ENCODE results near the gene MGMT. TPM values are rescaled to one million over a fixed set of nuclear protein-coding genes. Genes with fewer than 3 reads are reported as not detected.

MGMT gene
- total RNA-seq, 1 donor from 2014 or later = 20.8 TPM

- Mint-ChIP-seq H3K27me3 (ENCODE audit: unreplicated experiment) (no peaks in the 10 kb centered on the region), H3K4me3 (ENCODE audit: unreplicated experiment) (no peak overlapping the region), H3K36me3 (ENCODE audit: unreplicated experiment) (no peaks in the 10 kb centered on the region), H3K9me3 (ENCODE audit: unreplicated experiment) (peaks cover 3% of the 10 kb centered on the region), H3K27ac (ENCODE audit: unreplicated experiment) (no peak overlapping the region), H3K4me1 (ENCODE audit: unreplicated experiment) (no peaks in the 10 kb centered on the region)
- no peak for TF ChIP-seq CTCF (IDR thresholded peaks at IDR 0.05)
- DNase-seq (ENCODE audit: extremely low spot score, unreplicated experiment) = peak; percentile 73
Measured at GRCh38 chr10:129511758-129512157, 44.7 kb downstream of the MGMT start.

- Mint-ChIP-seq H3K36me3 (ENCODE audit: unreplicated experiment) (no peaks in the 10 kb centered on the region), H3K4me3 (ENCODE audit: unreplicated experiment) (no peak overlapping the region), H3K27me3 (ENCODE audit: unreplicated experiment) (no peaks in the 10 kb centered on the region), H3K27ac (ENCODE audit: unreplicated experiment) (no peak overlapping the region), H3K9me3 (ENCODE audit: unreplicated experiment) (no peaks in the 10 kb centered on the region), H3K4me1 (ENCODE audit: unreplicated experiment) (no peaks in the 10 kb centered on the region)
- TF ChIP-seq CTCF (IDR thresholded peaks at IDR 0.05) = no peak
- peak; percentile 57 for DNase-seq (ENCODE audit: extremely low spot score, unreplicated experiment)
Measured at GRCh38 chr10:129513312-129513711, 46.3 kb downstream of the MGMT start.

GRCh38 chr10:129514568-129515451 is 47.8 kb downstream of the MGMT start:
- TF ChIP-seq CTCF (IDR thresholded peaks at IDR 0.05) = no peak
- Mint-ChIP-seq H3K9me3 (ENCODE audit: unreplicated experiment) (no peaks in the 10 kb centered on the region), H3K27ac (ENCODE audit: unreplicated experiment) (no peak overlapping the region), H3K27me3 (ENCODE audit: unreplicated experiment) (no peaks in the 10 kb centered on the region), H3K4me3 (ENCODE audit: unreplicated experiment) (no peak overlapping the region), H3K4me1 (ENCODE audit: unreplicated experiment) (no peaks in the 10 kb centered on the region), H3K36me3 (ENCODE audit: unreplicated experiment) (peaks cover 2% of the 10 kb centered on the region)
- peak; percentile 62 for DNase-seq (ENCODE audit: extremely low spot score, unreplicated experiment)

GRCh38 chr10:129516846-129517679 is 50.0 kb downstream of the MGMT start:
- peaks cover 2% of the 10 kb centered on the region for H3K36me3 Mint-ChIP-seq (ENCODE audit: unreplicated experiment)
- H3K4me3 Mint-ChIP-seq (ENCODE audit: unreplicated experiment) = no peak overlapping the region
- no peak overlapping the region for H3K27ac Mint-ChIP-seq (ENCODE audit: unreplicated experiment)
- peak; percentile 76 for DNase-seq (ENCODE audit: extremely low spot score, unreplicated experiment)
- no peaks in the 10 kb centered on the region for H3K4me1 Mint-ChIP-seq (ENCODE audit: unreplicated experiment)
- no peaks in the 10 kb centered on the region for H3K9me3 Mint-ChIP-seq (ENCODE audit: unreplicated experiment)
- TF ChIP-seq CTCF (IDR thresholded peaks at IDR 0.05) = no peak
- no peaks in the 10 kb centered on the region for H3K27me3 Mint-ChIP-seq (ENCODE audit: unreplicated experiment)

- TF ChIP-seq CTCF (IDR thresholded peaks at IDR 0.05) = no peak
- H3K27me3 Mint-ChIP-seq (ENCODE audit: unreplicated experiment) = no peaks in the 10 kb centered on the region
- H3K4me3 Mint-ChIP-seq (ENCODE audit: unreplicated experiment) = no peak overlapping the region
- H3K36me3 Mint-ChIP-seq (ENCODE audit: unreplicated experiment) = peaks cover 2% of the 10 kb centered on the region
- no peaks in the 10 kb centered on the region for H3K4me1 Mint-ChIP-seq (ENCODE audit: unreplicated experiment)
- H3K27ac Mint-ChIP-seq (ENCODE audit: unreplicated experiment) = no peak overlapping the region
- H3K9me3 Mint-ChIP-seq (ENCODE audit: unreplicated experiment) = no peaks in the 10 kb centered on the region
- peak; percentile 66 for DNase-seq (ENCODE audit: extremely low spot score, unreplicated experiment)
Measured at GRCh38 chr10:129517680-129518057, 50.6 kb downstream of the MGMT start.
